HepG2 (cell line): ENCODE data around the gene SLAMF8. TPM values are rescaled to one million over a fixed set of nuclear protein-coding genes. Genes with fewer than 3 reads are reported as not detected.

Source experiments
- ATAC-seq: fragments of 200-7000 bp; cut with Tn5 transposase; 3 replicates; pipeline ENCODE4 v1.9.1; 2020; ENCODE audit warnings: mild to moderate bottlenecking, moderate library complexity
- BruUV-seq: library from RNA; stranded (reverse); fragments of 400-500 nt; replicated peaks from 2 replicates; lab custom pipeline; 2021; lab: Mats Ljungman, UMichigan
- CTCF ChIA-PET: fragments of 300-600 bp; formaldehyde crosslinking; extraction: SDS; loops from one replicate; lab custom pipeline; 2021; ENCODE audit warnings: low total read pairs, inconsistent platforms, low intra/inter-chr PET ratio; lab: Yijun Ruan, JAX
- POLR2A ChIA-PET: fragments of 350-600 bp; sonication (Branson Sonifier 250); formaldehyde crosslinking; loops from one replicate; lab custom pipeline; 2020; ENCODE audit warnings: antibody characterized with exemption, inconsistent platforms; lab: Yijun Ruan, JAX
- DNase-seq: peaks from one replicate; pipeline ENCODE4 v3.0.0-alpha.2; 2015; ENCODE audit warnings: low spot score
- FAIRE-seq: peaks from 3 replicates; lab custom pipeline; 2011; peaks lifted over from hg19 to GRCh38; lab: Jason Lieb, UNC
- H2AFZ ChIP-seq: one replicate; pipeline ENCODE4 v1.6.1; 2011; ENCODE audit warnings: low read length, inconsistent platforms
- H3K27ac ChIP-seq: fragments of 300-600 bp; 3 replicates; pipeline ENCODE4 v1.8.0; 2011; ENCODE audit warnings: mixed run types, mild to moderate bottlenecking, mixed read lengths, low read length, inconsistent platforms; ENCODE audit not compliant: insufficient read depth; ENCODE audit errors: extremely low read length
- H3K27me3 ChIP-seq, 2 experiments: fragments of 200-600 bp in 1 of 2; 2 replicates in 1 of 2; 3 replicates in 1 of 2; pipeline versions ENCODE4 v1.6.0 to v1.8.0; 2011; ENCODE audit warnings: low read length in 2 of 2, mild to moderate bottlenecking in 2 of 2, moderate library complexity in 2 of 2, inconsistent platforms in 1 of 2; ENCODE audit not compliant: insufficient read depth in 2 of 2, control insufficient read depth in 1 of 2
- H3K36me3 ChIP-seq, 2 experiments: fragments of 200-600 bp in 1 of 2; replicated peaks in 1 of 2; 2 replicates in 1 of 2; 3 replicates in 1 of 2; pipeline versions ENCODE4 v1.5.1 to v1.8.0; 2011; ENCODE audit warnings: low read length in 2 of 2, inconsistent platforms in 1 of 2; ENCODE audit not compliant: insufficient read depth in 2 of 2, control insufficient read depth in 1 of 2
- H3K4me1 ChIP-seq: 2 replicates; pipeline ENCODE4 v1.5.1; 2012; ENCODE audit warnings: low read length, inconsistent platforms; ENCODE audit not compliant: insufficient read depth
- H3K4me2 ChIP-seq: 2 replicates; pipeline ENCODE4 v1.6.0; 2011; ENCODE audit warnings: low read depth, low read length, inconsistent platforms
- H3K4me3 ChIP-seq, 3 experiments: fragments of 200-600 bp in 1 of 3; sonication (generic), shearing (Covaris generic) in 1 of 3; replicated peaks in 1 of 3; 2 replicates each; pipeline ENCODE4 v1.5.1; 2011 to 2016; ENCODE audit warnings: low read length in 3 of 3, inconsistent platforms in 2 of 3, low read depth in 2 of 3, mild to moderate bottlenecking in 2 of 3, control low read depth in 1 of 3, mixed read lengths in 1 of 3; ENCODE audit not compliant: insufficient read depth in 1 of 3
- H3K79me2 ChIP-seq: one replicate; pipeline ENCODE4 v1.6.1; 2011; ENCODE audit warnings: low read length, inconsistent platforms; ENCODE audit not compliant: insufficient read depth
- H3K9ac ChIP-seq: 2 replicates; pipeline ENCODE4 v1.6.0; 2011; ENCODE audit warnings: mild to moderate bottlenecking, low read depth, low read length, inconsistent platforms; ENCODE audit not compliant: insufficient read depth
- H3K9me3 ChIP-seq: 2 replicates; pipeline ENCODE4 v1.5.1; 2012; ENCODE audit warnings: mild to moderate bottlenecking, low read length
- H4K20me1 ChIP-seq: 2 replicates; pipeline ENCODE4 v1.6.0; 2011; ENCODE audit warnings: inconsistent platforms, mild to moderate bottlenecking, low read length, moderate library complexity; ENCODE audit not compliant: insufficient read depth
- EEA1 ChIP-seq: sonication (generic); formaldehyde crosslinking; IDR thresholded peaks from 2 replicates; pipeline ENCODE4 v1.5.1; 2020; ENCODE audit warnings: mild to moderate bottlenecking, missing genetic modification reagents, borderline replicate concordance
- HDAC6 ChIP-seq: fragments of 200-600 bp; sonication (generic); IDR thresholded peaks from 2 replicates; pipeline ENCODE4 v1.7.0; 2017; ENCODE audit warnings: mild to moderate bottlenecking, antibody characterized with exemption, low read length, low read depth
- MAFF ChIP-seq: IDR thresholded peaks from 2 replicates; pipeline ENCODE4 v1.6.1; 2011; ENCODE audit warnings: low read depth, low read length, improper control_type of control experiment
- MAFK ChIP-seq, 2 experiments: IDR thresholded peaks in 1 of 2; conservative IDR thresholded peaks in 1 of 2; 2 replicates each; pipeline ENCODE4 v1.6.1; 2011; ENCODE audit warnings: improper control_type of control experiment in 2 of 2, low read length in 2 of 2
- NFE2L2 ChIP-seq: fragments of 150-350 bp; IDR thresholded peaks from 2 replicates; pipeline ENCODE4 v1.6.1; 2014; ENCODE audit warnings: low read length
- ZNF326 ChIP-seq: sonication (generic); formaldehyde crosslinking; IDR thresholded peaks from 2 replicates; pipeline ENCODE4 v1.4.0; 2020; ENCODE audit warnings: missing genetic modification reagents, borderline replicate concordance
- ZNF570 ChIP-seq: sonication (generic); formaldehyde crosslinking; IDR thresholded peaks from 2 replicates; pipeline ENCODE4 v1.4.0; 2020; ENCODE audit warnings: mild to moderate bottlenecking, missing genetic modification reagents, borderline replicate concordance
- ZNF652 ChIP-seq: IDR thresholded peaks from 2 replicates; pipeline ENCODE4 v1.6.1; 2016; ENCODE audit warnings: low read depth, borderline replicate concordance
- ZNF746 ChIP-seq: sonication (generic); formaldehyde crosslinking; IDR thresholded peaks from 2 replicates; pipeline ENCODE4 v1.8.0; 2022; ENCODE audit warnings: mild to moderate bottlenecking, missing genetic modification reagents
- ZSCAN20 ChIP-seq: sonication (generic); formaldehyde crosslinking; IDR thresholded peaks from 2 replicates; pipeline ENCODE4 v1.4.0; 2020; ENCODE audit warnings: missing genetic modification reagents, mild to moderate bottlenecking, borderline replicate concordance
- whole genome bisulfite sequencing: methylation state at CpG from one replicate; pipeline ENCODE4 v1.1.6; 2017; ENCODE audit warnings: low lambda C conversion rate; 5-methylcytosine and 5-hydroxymethylcytosine counted together
- in situ Hi-C: cut with HindIII; loops from 2 replicates; pipeline ENCODE4 v1.10.0; 2017; ENCODE audit warnings: low pct_unique_long_range_greater_than_20kb; ENCODE audit not compliant: extremely low pct_ligation_motif_present
- intact Hi-C: fragments of 100-400 bp; cut with micrococcal nuclease; formaldehyde crosslinking; loops from one replicate; pipeline ENCODE4 v1.10.0; 2022; ENCODE audit not compliant: unreplicated experiment
- polyA plus RNA-seq, 8 experiments: library from polyadenylated mRNA; depleted of rRNA in 3 of 8; stranded (reverse) in 7 of 8; unstranded in 1 of 8; fragments of >200 nt; fragmentation: Illumina TruSeq in 4 of 8; extraction: Trizol in 4 of 8; gene quantifications; 2 replicates each; pipeline versions ENCODE4 v1.2.1 to v1.2.3, GENCODE V29; 2011 to 2016; ENCODE audit warnings: low read depth in 4 of 8, missing spikeins in 1 of 8, mixed read lengths in 1 of 8; ENCODE audit not compliant: insufficient read depth in 1 of 8
- total RNA-seq, 5 experiments: library from RNA; depleted of rRNA; stranded (reverse); fragments of >200 nt; fragmentation: Illumina TruSeq; extraction: Trizol; gene quantifications; 2 replicates each; pipeline ENCODE4 v1.2.3, GENCODE V29; 2016; ENCODE audit warnings: low read depth in 1 of 5
- TF ChIP-seq, protein P1 (sequence below): sonication (generic); formaldehyde crosslinking; IDR thresholded peaks from 2 replicates; pipeline ENCODE4 v1.9.0; 2021; ENCODE audit warnings: missing genetic modification reagents, mild to moderate bottlenecking, borderline replicate concordance
- TF ChIP-seq, protein P2 (sequence below): IDR thresholded peaks from 2 replicates; pipeline ENCODE4 v1.6.1; 2016
- TF ChIP-seq, protein P3 (sequence below): IDR thresholded peaks from 2 replicates; pipeline ENCODE4 v1.6.1; 2016; ENCODE audit warnings: control low read depth

The SLAMF8 gene
- total and polyA plus RNA-seq, 2 of the 13 experiments (the other 11 are each of a cell fraction or from before 2014, with no cell fraction given) = not detected

DNA sequence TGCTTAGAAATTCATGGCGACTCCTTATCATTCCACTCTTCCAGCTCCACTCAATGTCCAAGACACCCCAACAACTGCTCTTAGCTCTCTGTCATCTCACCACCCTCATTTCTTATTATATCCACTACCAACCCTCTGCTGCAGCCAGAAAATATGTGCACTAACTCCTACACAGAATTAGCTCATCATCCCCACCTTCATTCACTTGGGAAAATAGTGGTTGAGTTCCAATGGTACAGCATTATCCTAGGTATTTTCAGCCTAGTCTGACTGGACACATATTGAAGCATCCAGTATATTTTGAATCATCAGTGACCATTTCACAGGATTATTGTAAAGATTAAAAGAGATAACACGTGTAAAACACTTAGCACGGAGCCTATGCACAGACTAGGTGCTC lies 52.5 kb downstream of the SLAMF8 start (continued):
- TF ChIP-seq, protein P1, sequence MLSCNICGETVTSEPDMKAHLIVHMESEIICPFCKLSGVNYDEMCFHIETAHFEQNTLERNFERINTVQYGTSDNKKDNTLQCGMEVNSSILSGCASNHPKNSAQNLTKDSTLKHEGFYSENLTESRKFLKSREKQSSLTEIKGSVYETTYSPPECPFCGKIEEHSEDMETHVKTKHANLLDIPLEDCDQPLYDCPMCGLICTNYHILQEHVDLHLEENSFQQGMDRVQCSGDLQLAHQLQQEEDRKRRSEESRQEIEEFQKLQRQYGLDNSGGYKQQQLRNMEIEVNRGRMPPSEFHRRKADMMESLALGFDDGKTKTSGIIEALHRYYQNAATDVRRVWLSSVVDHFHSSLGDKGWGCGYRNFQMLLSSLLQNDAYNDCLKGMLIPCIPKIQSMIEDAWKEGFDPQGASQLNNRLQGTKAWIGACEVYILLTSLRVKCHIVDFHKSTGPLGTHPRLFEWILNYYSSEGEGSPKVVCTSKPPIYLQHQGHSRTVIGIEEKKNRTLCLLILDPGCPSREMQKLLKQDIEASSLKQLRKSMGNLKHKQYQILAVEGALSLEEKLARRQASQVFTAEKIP = no peak
- TF ChIP-seq ZNF326 (CRISPR knock-in tag) = no peak

DNA sequence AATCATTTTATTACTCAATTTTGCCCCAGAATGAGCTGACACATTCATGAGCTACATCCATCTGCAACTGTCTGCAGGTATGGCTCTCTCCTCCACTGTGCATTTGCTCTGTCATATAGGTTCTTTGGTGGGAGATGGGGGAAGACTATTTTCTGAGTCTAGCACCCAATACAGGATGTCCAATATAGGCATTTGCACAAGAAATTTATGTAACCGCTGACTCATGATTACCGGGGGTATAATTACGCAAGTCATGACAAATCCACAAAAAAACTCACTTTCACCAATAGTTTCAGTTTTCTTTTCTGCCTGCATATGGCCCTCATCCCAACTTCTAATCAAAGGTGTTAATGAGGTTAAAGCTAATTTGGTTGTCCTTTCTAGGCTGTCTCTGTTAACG lies 53.3 kb downstream of the SLAMF8 start:
- Histone ChIP-seq H3K4me2 (no peak overlapping the region), H3K9me3 (no peaks in the 10 kb centered on the region), H4K20me1 (no peaks in the 10 kb centered on the region), H3K27ac (no peak overlapping the region), H3K9ac (no peak overlapping the region), H3K4me3 (no peak overlapping the region), H3K27me3 (peaks cover 0 to under 1% of the 10 kb centered on the region in 2 experiments; a peak in 2 of 5 replicates), H3K36me3 (no peaks in the 10 kb centered on the region), H3K4me1 (no peaks in the 10 kb centered on the region), H2AFZ (no peak overlapping the region), H3K79me2 (no peaks in the 10 kb centered on the region)
- ATAC-seq (no peak), FAIRE-seq (no peak), DNase-seq (no peak)
- no TSS peak for BruUV-seq
- intact Hi-C loops (no loop called here), in situ Hi-C loops (no loop called here)
- CTCF ChIA-PET = no interaction called here
- no peak for TF ChIP-seq EEA1 (CRISPR knock-in tag)
- TF ChIP-seq NFE2L2 = peak; percentile 39; the same call in 1 of the 2 replicates
- TF ChIP-seq MAFK (conservative IDR thresholded peaks at IDR 0.05 in 1 of 2, IDR thresholded peaks at IDR 0.05 in 1 of 2; ENCODE audit: low read length in 2 of 2) = peak; percentile 72 to 84
- TF ChIP-seq ZNF652 (CRISPR knock-in tag) = no peak
- no peak for TF ChIP-seq ZNF746 (CRISPR knock-in tag)
- TF ChIP-seq HDAC6 = no peak
- TF ChIP-seq ZSCAN20 (CRISPR knock-in tag) = no peak
- peak; percentile 90 for TF ChIP-seq MAFF
- TF ChIP-seq ZNF570 = no peak
- TF ChIP-seq, protein P2, sequence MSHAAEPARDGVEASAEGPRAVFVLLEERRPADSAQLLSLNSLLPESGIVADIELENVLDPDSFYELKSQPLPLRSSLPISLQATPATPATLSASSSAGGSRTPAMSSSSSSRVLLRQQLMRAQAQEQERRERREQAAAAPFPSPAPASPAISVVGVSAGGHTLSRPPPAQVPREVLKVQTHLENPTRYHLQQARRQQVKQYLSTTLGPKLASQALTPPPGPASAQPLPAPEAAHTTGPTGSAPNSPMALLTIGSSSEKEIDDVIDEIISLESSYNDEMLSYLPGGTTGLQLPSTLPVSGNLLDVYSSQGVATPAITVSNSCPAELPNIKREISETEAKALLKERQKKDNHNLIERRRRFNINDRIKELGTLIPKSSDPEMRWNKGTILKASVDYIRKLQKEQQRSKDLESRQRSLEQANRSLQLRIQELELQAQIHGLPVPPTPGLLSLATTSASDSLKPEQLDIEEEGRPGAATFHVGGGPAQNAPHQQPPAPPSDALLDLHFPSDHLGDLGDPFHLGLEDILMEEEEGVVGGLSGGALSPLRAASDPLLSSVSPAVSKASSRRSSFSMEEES (CRISPR knock-in tag) = no peak
- TF ChIP-seq, protein P3, sequence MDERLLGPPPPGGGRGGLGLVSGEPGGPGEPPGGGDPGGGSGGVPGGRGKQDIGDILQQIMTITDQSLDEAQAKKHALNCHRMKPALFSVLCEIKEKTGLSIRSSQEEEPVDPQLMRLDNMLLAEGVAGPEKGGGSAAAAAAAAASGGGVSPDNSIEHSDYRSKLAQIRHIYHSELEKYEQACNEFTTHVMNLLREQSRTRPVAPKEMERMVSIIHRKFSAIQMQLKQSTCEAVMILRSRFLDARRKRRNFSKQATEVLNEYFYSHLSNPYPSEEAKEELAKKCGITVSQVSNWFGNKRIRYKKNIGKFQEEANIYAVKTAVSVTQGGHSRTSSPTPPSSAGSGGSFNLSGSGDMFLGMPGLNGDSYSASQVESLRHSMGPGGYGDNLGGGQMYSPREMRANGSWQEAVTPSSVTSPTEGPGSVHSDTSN (CRISPR knock-in tag) = no peak
- POLR2A ChIA-PET = no interaction called here
- 16% methylated on average over 4 of the region's 4 CpGs for WGBS
